MV-4-11 (cell line): ENCODE measurements around the gene EFR3B.

Source experiments
- DNase-seq: peaks from one replicate; lab custom pipeline; 2025; lab: John Stamatoyannopoulos, UW

Gene EFR3B

DNA sequence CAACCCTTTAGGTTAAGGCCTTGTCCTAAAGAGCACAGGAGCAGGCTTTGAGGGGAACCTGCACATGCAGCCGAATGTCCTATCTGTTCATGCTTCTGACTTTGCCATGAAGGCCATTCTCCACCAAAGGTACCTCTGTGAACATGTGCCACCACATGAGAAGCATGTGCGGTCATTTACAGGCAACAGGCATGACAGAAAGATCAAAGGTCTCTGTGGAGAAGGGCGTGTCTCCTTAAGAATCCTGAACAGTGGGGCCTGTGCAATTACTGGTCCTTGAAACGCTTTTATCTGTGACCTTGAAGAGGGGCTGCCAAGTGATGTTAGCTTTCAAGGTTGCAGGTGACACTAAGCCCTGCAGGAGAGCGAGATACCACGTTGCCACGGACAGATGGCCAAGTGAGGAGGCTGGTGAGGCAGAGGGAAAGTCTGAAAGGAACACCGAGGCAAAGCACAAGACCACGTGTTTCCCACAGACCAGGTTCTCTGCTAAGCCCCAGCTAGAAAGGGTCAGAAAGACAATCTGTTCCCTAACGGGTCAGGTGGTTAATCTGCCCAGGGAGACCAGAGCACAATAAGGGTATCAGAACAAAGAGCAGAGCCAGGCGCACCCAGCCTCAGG, 146.0 kb downstream of the EFR3B start:
- DNase-seq, result no peak

- no peak for DNase-seq
Observed at GRCh38 chr2:25188405-25188804, 146.5 kb downstream of the EFR3B start.

DNA sequence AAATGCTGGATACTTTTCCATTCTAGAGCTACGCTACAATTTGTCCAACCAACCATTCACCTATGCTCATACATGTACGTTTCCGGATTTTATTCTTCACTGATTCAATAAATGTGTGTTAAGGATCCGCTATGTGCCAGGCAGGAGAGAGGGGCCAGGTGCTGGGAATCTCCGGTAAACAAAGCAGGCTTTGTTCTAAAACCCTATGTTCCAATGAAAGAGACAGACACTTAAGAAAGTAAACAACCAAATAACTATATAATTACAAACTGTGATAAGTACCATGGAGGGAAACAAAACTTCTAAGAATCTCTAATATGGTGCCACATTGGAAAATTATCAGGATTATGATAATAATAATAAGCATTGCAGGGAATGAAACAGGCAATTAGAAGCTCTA, 148.7 kb downstream of the EFR3B start:
- DNase-seq, result no peak

- DNase-seq, result no peak
Observed at GRCh38 chr2:25194576-25195122, 152.8 kb downstream of the EFR3B start.

DNA sequence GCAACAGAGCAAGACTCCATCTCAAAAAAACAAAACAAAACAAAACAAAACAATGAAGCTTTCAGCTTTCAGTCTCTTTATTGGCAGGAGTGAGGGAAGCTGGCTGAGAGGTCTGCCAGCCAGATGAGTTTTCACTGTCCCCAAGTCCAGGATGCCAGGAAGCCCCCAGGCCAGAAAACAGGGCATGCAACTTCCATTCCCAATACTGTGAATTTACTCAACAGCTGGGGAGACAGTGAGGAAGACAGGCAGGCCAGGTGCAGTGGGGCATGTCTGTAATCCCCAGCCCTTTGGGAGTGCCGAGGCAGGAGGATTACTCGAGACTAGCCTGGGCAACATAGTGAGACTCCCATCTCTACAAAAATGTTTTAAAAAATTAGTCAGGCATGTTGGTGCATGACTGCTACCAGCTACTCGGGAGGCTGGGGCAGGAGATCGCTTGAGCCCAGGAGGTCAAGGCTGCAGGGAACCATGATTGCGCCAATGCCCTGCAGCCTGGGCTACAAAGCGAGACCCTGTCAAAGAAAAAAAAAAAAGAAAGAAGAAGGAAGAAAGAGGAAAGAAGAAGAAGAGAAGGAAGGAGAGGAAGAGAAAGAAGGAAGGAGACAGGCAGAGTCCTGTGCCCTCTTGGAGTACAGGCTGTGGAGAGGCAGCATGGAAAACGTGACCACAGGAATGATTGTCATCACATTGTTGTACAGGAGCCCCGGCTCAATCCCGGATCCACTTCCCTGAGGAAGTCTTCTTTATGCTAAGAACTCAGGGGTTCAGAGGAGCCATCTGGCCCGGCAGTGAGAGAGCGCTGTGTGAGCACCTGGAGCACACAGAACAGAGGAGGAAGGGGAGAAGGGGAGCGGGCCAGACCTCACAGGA, 155.7 kb downstream of the EFR3B start:
- no peak for DNase-seq

DNA sequence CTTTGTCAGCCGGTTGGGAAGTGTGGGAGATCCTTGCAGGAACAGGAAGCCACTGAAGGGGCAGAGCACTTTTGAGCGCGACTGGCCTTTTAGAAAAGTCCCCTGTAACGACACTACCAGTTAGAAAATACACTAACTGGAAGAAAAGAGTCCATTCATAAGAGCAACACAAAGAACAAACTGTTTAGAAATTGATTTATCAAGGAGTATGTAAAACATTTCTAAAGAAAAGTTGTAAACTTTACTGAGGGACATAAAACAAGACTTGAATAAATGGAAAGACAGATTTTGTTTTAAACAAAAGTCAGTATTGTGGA, 156.3 kb downstream of the EFR3B start:
- DNase-seq, result no peak

GRCh38 chr2:25198576-25198975, 156.7 kb downstream of the EFR3B start:
- DNase-seq, result no peak

DNA sequence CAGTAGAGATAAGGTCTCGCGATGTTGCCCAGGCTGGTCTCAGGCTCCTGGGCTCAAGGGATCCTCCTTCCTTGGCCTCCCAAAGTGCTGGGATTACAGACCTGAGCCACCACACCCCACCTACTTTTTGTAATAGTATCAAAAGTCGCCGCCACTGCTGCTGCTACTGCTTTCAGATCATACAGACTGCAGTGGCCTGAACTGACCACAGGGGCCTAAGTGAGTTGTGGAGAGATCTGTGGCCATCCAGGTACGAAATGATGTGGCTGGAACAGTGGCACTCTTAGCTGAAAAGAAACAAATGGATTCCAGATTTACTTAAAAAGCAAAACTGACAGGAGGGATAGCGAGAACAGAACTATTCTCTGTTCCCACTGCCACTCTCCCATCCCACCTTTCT, 159.4 kb downstream of the EFR3B start:
- no peak for DNase-seq

DNA sequence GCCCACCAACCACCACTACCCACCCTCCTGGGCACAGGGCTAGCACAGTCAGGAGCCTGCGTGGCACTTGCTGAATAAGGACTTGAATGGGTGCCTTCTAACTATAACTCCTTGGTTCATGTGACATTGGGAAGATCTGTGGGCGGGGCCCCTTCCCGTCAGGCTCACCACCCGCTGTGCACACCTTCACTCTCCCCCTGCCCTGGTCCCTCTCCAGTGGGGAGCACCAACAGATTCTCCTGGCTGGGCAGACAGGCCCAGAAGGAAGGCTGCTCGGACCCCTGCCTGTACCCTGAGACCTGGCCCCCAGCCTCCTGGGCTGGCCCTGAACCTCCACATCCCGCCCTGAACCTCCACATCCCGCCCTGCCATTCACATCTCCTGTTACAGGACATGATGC, 159.9 kb downstream of the EFR3B start:
- DNase-seq, result no peak

DNA sequence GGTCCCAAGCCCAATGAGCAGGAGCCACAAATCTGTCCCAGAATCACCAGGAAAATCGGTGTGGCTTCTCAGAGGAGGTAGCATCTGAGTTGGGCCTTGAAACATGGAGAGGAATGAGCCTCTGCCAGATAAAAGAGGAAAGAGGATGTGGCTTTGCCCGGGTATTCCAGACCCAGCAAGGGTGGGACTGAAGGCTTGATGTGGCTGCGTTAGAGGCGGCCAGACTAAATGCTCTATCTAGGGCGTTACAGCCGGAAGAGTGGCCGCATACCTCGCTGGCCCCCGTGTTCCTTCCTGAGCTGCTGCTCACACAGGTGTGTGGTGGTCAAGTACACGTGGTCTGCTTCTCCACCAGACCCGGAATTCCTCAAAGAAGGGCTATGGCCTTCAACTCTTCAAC, 160.4 kb downstream of the EFR3B start:
- DNase-seq, result no peak

DNA sequence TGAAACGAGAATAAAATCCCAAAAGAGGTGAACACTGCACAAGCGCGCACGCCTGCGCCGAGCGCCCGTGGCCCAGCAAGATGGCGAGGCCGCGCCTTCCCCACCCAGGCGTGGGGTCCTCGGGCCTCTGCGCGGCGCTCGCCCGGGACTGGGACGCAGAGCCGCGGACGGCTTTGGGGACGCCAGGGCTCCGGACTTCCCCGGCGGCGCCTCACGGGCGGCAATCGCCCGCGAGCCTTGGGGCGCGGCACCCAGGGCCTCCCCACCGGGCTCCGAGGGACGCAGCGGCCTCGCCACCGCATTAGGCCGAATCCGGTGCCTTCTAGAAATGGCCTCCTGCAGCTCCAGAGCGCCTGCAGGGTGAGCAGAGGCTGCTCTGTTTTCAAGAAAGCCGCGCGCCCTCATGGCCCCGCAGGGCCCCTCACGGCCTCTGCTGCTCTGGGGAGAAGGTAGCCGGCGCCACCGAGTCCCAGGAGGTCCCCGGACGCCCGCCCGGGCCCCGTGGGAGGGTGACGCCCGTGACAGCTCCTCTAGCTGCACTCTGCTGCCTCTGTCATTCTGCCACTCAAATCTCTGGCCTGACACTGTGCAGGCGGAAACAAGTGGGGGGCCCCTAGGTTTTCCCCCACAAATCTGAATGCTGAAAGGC, 162.4 kb downstream of the EFR3B start:
- DNase-seq, result no peak

DNA sequence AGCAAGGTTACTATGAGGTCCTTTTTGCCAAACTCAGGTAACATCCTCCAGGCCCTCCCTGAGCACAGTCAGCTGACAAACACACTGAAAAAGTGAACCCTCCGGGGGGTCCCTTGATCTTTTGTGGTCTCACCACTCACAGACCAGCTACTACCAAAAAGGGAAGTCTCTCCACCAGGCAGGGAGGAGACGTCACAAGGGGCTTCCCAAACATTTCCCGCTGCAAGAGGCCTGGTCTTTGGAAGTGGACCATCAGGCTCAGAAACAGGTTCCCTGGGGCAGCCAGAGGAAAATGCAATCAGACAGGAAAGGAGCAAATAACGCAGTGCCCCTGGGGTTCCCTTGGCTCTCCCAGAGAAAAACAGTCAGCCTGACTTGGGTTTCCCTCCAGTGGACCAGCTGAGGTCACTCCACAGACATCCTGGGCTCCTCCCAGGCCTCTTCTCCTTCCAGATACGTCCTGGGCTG, 165.2 kb downstream of the EFR3B start:
- peak; percentile 9 for DNase-seq
